Skeletal muscle satellite cell (primary cell): Measurements from ENCODE around the gene GNL2. TPM values are rescaled to one million over a fixed set of nuclear protein-coding genes. Genes with fewer than 3 reads are reported as not detected.
A peak's percentile ranks its signal among the peaks of the same experiment; 100 is the strongest.

Experiments
- H3K27me3 ChIP-seq: 2 replicates; pipeline ENCODE4 v1.7.0; 2013; ENCODE audit warnings: low read length; ENCODE audit not compliant: control insufficient read depth, insufficient read depth
- H3K36me3 ChIP-seq: 2 replicates; pipeline ENCODE4 v1.7.0; 2013; ENCODE audit warnings: mild to moderate bottlenecking, control low read depth, low read length; ENCODE audit not compliant: insufficient read depth
- H3K4me1 ChIP-seq: 2 replicates; pipeline ENCODE4 v1.7.0; 2013; ENCODE audit warnings: low read length; ENCODE audit not compliant: control insufficient read depth, insufficient read depth
- H3K4me2 ChIP-seq: 2 replicates; pipeline ENCODE4 v1.7.0; 2013; ENCODE audit warnings: mild to moderate bottlenecking, low read length
- H3K4me3 ChIP-seq: 2 replicates; pipeline ENCODE4 v1.7.0; 2013; ENCODE audit warnings: low read length
- H3K9ac ChIP-seq: 2 replicates; pipeline ENCODE4 v1.7.0; 2013; ENCODE audit warnings: mild to moderate bottlenecking, low read depth, low read length, moderate library complexity
- H3K9me3 ChIP-seq: replicated peaks from 2 replicates; pipeline ENCODE4 v1.7.0; 2013; ENCODE audit warnings: mild to moderate bottlenecking, control low read depth, low read length
- total RNA-seq: library from RNA; depleted of rRNA; stranded (reverse); fragments of >200 nt; gene quantifications from 2 replicates; pipeline ENCODE4 v1.2.3, GENCODE V29; 2012; rRNA removed

The GNL2 gene
- 53.0 and 88.5 TPM in 2 replicates for total RNA-seq

DNA sequence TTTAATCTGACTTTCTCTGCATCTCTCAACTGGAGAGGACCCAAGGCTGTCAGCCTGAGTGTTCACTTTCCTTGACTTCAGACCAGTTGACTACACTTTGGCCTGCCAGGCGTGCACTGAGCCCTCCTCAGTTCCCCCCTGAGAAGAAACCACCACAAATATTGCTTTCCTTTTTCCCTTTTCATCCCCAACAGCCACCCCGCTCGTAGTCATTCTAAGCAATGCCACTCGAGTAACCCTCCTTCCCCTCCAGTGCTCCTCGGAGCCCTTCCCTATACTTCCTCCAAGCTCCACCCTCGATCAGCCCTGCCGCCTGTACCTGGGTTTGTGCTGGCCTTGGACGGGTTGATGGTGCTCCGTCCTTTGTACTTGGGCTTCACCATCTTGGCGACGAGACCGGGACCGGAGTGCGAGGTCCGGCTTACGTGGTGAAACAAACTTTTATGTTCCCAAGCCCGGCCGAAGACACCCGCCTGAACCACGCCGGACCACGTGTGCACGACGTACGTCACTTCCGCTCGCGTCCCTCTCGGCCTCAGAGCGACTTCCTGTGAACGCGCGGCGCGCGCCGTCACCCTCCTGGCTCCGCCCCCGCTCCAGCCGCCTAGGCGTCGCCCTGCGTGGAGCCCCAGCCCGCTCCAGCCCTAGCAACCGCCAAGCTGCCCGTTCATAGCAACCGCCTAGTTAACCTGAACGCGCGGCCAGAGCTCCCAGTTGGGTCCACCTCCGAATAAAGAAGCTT lies at the start of gene GNL2:
Gene GNL2 (minus strand): TSS at position 498 of the 742 bp plus-strand sequence. CDS start 115 bp downstream, at position 383.
- H3K9ac ChIP-seq = peak within 1 kb of the TSS; percentile 92
- peaks cover 31% of the 10 kb centered on the region for H3K36me3 ChIP-seq
- H3K4me1 ChIP-seq = peaks cover 18% of the 10 kb centered on the region
- H3K4me3 ChIP-seq = peak within 1 kb of the TSS; percentile 81
- H3K27me3 ChIP-seq = peaks cover 5% of the 10 kb centered on the region
- peak within 1 kb of the TSS; percentile 94 for H3K4me2 ChIP-seq
- no peaks in the 10 kb centered on the region for H3K9me3 ChIP-seq

DNA sequence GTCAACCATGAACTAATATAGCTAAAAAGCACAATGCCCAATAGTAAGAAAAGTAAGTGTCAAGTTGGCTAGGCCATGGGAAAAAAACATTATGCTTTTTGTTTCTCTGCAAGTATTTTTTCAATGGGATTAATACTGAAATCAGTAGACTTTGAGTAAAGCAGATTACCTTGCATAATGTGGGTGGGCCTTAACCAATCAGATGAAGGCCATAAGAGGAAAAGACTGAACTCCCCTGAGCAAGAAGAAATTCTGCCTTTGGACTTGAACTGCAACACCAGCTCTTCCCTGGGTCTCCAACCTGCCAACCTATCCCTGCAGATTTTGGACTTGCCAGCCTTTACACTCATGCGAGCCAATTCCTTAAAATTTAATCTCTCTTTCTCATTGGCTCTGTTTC lies 45.3 kb upstream of the GNL2 start:
- no peak overlapping the region for H3K4me3 ChIP-seq
- no peaks in the 10 kb centered on the region for H3K4me1 ChIP-seq
- no peaks in the 10 kb centered on the region for H3K36me3 ChIP-seq
- H3K4me2 ChIP-seq = no peak overlapping the region
- no peaks in the 10 kb centered on the region for H3K9me3 ChIP-seq
- no peak overlapping the region for H3K9ac ChIP-seq
- H3K27me3 ChIP-seq = peaks cover 70% of the 10 kb centered on the region

DNA sequence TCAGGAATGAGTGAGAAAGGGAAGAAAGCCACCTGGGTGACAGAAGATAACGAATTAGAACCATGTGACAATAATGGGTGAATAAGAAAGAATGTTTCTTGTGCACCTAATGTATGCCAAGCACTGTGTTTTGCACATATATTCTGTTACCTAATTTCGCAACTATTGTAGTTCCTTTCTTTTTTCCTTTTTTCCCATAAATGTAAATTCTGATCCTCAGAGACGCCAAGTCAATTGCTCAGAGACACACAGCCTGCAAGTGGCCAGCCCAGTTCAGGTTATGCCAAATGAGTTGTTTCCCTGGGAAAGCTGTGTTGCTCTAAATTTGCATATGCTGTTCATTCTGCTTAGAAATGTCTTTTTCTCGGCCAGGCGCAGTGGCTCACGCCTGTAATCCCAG lies 40.7 kb upstream of the GNL2 start:
- H3K4me2 ChIP-seq = no peak overlapping the region
- no peak overlapping the region for H3K4me3 ChIP-seq
- H3K27me3 ChIP-seq = peaks cover 85% of the 10 kb centered on the region
- H3K9ac ChIP-seq = no peak overlapping the region
- H3K36me3 ChIP-seq = no peaks in the 10 kb centered on the region
- H3K4me1 ChIP-seq = no peaks in the 10 kb centered on the region
- H3K9me3 ChIP-seq = no peaks in the 10 kb centered on the region

GRCh38 chr1:37634992-37635902 lies 39.5 kb upstream of the GNL2 start:
- H3K4me1 ChIP-seq = no peaks in the 10 kb centered on the region
- no peaks in the 10 kb centered on the region for H3K36me3 ChIP-seq
- H3K4me2 ChIP-seq = no peak overlapping the region
- H3K9ac ChIP-seq = no peak overlapping the region
- no peaks in the 10 kb centered on the region for H3K9me3 ChIP-seq
- peaks cover 90% of the 10 kb centered on the region for H3K27me3 ChIP-seq
- H3K4me3 ChIP-seq = no peak overlapping the region

DNA sequence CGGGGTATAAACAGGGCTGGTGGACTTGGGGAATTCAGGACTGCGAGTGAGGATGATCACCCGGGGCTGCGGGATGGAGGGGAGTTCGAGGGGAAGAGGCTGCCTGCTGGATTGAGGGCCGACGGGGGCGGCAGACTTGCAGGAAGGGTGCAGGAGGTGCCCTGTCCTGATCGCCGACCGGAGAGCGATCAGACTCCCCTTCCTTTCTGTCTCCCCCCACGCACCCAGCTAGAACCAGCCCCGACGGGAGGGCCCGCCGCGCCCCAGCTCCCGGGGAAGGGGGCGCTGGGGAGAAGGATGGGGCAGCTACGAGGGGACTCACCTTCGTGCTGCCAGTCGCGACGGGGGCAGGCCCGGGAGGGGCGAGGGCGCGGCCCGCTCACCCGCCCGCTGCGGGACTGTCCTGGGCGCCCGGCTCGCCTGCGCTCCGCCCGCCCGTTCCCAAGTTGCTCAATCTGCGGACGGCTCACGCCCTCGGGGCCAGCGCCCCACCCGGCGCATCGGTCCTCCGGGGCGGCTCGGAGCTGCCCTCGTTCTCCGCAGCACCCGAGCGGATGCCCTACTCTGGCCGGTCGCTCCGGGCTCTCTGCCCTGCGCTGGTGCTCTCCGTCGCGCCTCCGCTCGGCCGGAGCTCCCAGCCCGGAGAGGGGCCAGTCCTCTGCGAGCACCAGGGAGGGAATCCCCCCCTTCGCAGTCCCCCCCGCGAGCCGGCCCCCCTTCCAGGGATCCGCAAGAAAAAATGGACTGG lies 38.7 kb upstream of the GNL2 start, which contains the start of gene RSPO1:
Gene RSPO1 (minus strand): TSS at position 649 of the 748 bp plus-strand sequence. CDS start 5,231 bp downstream, outside the sequence.
- Histone ChIP-seq H3K9ac (no peak within 1 kb of the TSS), H3K9me3 (no peaks in the 10 kb centered on the region), H3K4me2 (peak within 1 kb of the TSS; percentile 50), H3K36me3 (no peaks in the 10 kb centered on the region), H3K4me1 (no peaks in the 10 kb centered on the region), H3K4me3 (no peak within 1 kb of the TSS), H3K27me3 (peaks cover 93% of the 10 kb centered on the region)

DNA sequence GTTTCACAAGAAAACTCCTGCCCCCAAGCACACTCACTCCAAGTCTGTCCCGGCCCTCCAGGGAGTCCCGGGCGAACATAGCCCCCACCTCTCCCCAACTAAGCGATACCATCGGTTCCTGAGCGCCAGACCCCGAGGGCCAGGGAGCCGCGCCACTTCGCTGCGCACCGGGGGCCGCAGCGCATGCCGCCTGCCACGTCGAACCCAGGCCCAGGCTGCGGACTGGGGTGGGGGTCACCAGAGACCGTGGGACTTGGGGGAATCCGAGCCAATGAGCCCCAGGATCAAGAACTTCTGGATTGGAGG lies 38.2 kb upstream of the GNL2 start:
- Histone ChIP-seq H3K9ac (no peak overlapping the region), H3K27me3 (peaks cover 93% of the 10 kb centered on the region), H3K4me2 (no peak overlapping the region), H3K4me1 (no peaks in the 10 kb centered on the region), H3K4me3 (no peak overlapping the region), H3K36me3 (no peaks in the 10 kb centered on the region), H3K9me3 (no peaks in the 10 kb centered on the region)

- H3K9me3 ChIP-seq = no peaks in the 10 kb centered on the region
Measured at GRCh38 chr1:37633040-37633937, 37.6 kb upstream of the GNL2 start.

GRCh38 chr1:37631036-37631435 lies 35.3 kb upstream of the GNL2 start:
- Histone ChIP-seq H3K27me3 (peaks cover 97% of the 10 kb centered on the region), H3K9me3 (no peaks in the 10 kb centered on the region), H3K4me1 (no peaks in the 10 kb centered on the region), H3K4me2 (no peak overlapping the region), H3K9ac (no peak overlapping the region), H3K36me3 (no peaks in the 10 kb centered on the region), H3K4me3 (no peak overlapping the region)

More at GRCh38 chr1:37633040-37633937, 37.6 kb upstream of the GNL2 start:
- Histone ChIP-seq H3K4me1 (no peaks in the 10 kb centered on the region), H3K9ac (no peak overlapping the region), H3K4me3 (no peak overlapping the region), H3K4me2 (no peak overlapping the region), H3K27me3 (peaks cover 93% of the 10 kb centered on the region), H3K36me3 (no peaks in the 10 kb centered on the region)

DNA sequence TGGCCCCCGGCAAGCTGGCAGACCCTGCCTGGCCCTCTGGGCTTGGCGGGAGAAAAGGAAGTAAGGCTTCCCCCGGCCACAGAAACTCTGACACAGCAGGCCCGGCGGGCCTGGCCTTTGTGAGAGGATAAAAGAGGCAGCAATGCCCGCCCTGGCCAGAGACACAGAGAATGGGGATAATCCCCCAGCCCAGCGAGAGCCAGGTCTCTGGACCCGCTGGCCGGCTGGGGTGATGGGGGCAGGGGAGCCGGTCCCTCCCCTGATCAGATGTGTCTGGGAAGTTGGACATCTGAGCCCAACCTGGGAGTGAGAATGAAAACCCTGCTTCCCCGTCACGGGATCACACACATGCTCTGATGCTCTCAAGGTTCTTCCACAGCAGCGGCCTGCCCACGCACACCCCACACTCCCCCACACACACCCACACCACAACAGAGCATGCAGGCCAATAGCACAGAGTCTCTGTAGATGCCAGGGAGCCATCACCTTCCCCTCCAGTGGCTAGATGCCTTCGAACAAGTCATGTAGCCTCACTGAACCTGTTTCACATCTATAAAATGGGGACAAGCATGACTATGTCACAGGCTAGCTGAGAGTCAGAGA lies 34.8 kb upstream of the GNL2 start:
- no peaks in the 10 kb centered on the region for H3K36me3 ChIP-seq
- peaks cover 95% of the 10 kb centered on the region for H3K27me3 ChIP-seq

DNA sequence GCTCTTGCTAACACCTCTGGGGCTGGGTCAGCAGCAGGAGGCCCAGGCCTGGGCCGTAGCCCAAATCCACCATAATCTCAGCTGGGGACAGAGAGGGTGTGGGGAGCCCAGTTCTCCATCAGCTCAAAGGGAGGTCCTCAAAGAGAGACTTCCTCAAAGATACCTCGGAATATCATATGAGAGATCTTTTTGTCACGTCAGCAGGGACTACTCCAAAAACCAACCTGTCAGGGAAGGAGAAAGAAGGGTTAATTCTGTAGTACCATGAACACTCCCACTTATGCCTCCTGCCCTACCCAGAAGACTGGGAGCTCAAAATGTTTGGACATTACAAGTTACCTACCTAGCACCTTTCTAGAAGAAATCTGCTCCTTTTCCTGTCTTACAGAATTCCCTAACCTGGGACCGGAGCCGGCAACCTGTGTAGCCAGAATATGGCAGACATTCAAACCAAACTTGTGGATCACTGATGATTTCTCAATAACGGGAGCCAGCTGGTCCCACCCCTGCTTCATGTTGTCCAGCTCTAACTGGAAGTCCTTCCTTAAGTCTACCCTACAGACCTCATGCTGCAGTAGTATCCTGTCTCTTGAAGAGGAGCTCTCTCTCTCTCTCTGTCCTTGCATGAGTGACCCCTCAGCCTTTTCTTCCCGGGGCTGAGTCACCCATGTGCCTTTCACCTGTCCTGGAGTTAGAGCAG lies 34.1 kb upstream of the GNL2 start:
- H3K4me1 ChIP-seq = no peaks in the 10 kb centered on the region
- H3K36me3 ChIP-seq = no peaks in the 10 kb centered on the region
- H3K4me3 ChIP-seq = no peak overlapping the region
- H3K9ac ChIP-seq = no peak overlapping the region
- no peaks in the 10 kb centered on the region for H3K9me3 ChIP-seq
- H3K4me2 ChIP-seq = no peak overlapping the region
- H3K27me3 ChIP-seq = peaks cover 92% of the 10 kb centered on the region

More for the DNA sequence above, 34.8 kb upstream of the GNL2 start:
- H3K9ac ChIP-seq = no peak overlapping the region
- H3K4me2 ChIP-seq = no peak overlapping the region
- H3K4me1 ChIP-seq = no peaks in the 10 kb centered on the region
- H3K4me3 ChIP-seq = no peak overlapping the region
- H3K9me3 ChIP-seq = no peaks in the 10 kb centered on the region
